SIG-M5 treated with dmso at 0.1 percent for 504 hours (cell line): ENCODE results near the gene CAMSAP2.

ENCODE experiments used
- DNase-seq: peaks from one replicate; lab custom pipeline; 2025; ENCODE audit not compliant: unreplicated experiment; lab: John Stamatoyannopoulos, UW

Gene CAMSAP2

DNA sequence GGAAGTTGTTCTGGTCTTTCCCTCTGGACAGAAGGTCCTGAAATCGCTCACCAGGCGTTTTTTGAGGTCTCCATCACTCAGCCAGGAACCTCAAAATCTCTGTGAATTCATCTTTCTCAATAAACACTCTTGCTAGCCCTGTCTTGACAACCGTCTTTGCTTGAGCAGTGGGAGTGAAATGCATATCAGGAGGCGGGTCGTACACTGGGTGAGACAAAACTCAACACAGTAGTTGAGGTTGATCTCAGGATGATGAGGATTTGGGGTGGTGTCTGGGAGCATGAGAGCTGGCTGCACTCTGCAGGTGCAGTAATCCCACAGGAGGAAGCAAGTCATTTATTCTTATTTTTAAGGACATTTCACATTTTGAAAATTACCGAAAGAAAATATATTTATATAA is 136.0 kb downstream of the CAMSAP2 start:
- DNase-seq: no peak

GRCh38 chr1:200875416-200875815 is 136.7 kb downstream of the CAMSAP2 start:
- no peak for DNase-seq

GRCh38 chr1:200877010-200877409 is 138.3 kb downstream of the CAMSAP2 start:
- DNase-seq: no peak

DNA sequence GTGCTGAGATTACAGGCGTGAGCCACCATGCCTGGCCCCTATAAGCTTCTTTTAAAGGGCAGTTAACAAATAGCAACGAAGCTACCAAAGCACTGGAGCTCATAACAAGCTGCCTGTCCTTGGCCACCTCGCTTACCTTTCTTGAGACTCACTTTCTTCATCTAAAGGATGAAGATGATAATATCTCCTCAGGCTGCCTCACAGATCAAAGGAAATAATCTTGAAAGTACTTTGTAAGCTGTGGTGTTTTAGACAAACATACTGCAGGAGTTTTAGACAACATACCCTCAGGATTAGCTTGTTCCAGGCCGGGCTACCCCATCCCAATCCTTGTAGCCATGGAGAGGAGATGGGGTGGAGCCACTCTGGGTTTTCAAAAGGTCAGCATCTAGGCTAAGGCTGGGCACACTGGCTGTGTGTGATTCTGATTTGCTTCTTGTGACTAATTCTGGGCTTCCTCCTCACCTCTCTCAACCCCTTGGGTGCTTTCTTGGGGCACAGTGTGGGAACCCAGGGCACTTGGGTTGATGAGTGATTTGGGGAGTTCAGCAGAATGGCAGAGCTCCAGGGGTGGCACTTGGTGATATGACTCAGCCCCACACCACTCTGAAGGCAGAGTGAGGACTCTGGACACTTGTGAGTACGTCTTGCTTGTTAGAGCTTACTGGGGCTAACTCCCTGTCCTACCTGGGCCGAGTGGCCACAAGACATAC is 139.3 kb downstream of the CAMSAP2 start:
- no peak for DNase-seq

DNA sequence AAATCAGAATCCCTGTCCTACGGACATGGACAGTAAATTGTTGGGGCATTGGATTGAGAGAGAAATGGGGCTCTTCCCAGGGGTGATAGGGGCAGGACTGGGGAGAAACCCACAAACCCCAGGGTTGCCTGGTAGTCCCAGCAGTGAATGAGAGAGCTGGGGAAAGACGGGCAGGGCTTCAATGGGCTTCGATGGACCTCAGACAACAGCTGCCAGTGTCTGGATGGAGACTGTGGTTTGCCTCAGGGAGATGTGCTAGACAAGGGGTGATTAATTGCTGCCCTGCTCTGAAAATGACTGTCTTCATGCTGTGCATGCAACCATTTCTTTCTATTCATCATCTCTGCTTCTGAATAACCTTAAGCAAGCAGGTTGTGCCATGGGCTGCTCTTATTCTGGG is 141.5 kb downstream of the CAMSAP2 start:
- DNase-seq: no peak

DNA sequence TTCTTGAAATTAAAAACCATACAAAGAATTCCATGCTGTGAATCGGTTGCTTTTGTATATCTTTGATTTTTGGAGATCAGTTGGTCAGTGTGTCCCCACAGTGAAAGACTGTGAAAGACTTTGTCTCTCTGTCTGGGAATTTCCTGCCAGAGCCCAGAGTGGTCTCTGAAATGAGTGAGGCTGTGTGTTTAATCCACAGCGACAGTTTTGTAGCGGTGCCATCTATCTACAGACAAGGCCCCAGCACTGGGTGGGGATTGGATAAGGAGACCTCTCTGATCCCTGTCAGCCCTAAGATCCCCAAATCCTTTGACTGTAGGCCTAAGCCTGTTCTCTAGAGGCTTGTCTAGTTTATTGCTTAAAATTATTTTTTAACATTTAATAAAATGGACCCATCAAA is 144.4 kb downstream of the CAMSAP2 start:
- DNase-seq: no peak

DNA sequence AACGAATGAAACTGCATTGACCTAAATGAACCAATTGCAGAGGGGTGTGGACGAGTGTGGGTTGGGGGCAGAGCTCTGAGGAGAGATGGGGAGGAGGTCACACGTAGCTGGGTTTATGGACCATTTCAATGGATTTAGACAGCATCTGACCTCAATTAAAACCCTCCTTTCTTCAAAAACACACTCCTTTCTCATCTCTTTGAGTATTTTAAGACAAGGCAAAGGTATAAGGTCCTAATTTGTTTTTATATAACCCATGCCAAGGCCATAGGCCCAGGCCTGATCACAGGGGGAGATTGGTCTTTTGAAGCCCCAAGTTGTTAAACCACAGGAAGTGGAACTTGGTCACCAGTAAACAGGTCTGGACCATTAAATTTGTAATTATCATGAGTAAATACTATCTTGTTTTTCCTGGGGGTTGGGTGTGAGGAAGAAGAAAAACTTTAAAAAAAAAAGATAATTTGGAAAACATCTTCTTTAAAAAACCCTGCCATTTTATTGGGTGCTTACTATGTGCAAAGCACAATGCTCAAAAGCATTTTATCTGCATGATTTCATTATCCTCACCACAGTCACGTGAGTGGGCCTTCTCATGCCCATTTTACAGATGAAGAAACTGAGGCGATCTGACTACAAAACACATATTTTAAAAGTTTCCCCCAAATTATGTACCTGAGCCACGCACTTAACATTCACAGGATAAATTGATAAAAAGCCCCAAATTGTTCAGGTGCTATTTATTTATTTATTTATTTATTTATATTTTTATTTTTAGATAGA is 147.1 kb downstream of the CAMSAP2 start:
- DNase-seq: peak; percentile 40

DNA sequence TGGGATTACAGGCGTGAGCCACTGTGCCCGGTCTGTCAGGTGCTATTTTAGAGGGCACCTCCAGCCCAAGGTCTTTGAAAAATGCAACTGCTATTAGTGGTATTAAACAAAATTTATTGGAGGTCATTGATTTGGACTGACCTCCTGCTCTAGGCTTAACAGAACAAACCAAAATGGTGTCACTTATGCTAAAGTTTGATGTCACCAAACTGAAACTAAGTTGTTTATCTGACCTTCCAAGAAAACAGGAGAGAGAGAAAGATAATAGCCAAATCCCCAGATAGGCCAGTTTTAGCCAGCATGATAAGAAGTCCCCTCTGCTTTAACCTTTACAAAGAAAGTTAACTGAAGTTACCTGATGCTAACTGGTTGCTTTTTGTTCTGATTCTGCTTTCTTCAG is 147.9 kb downstream of the CAMSAP2 start:
- DNase-seq: no peak

DNA sequence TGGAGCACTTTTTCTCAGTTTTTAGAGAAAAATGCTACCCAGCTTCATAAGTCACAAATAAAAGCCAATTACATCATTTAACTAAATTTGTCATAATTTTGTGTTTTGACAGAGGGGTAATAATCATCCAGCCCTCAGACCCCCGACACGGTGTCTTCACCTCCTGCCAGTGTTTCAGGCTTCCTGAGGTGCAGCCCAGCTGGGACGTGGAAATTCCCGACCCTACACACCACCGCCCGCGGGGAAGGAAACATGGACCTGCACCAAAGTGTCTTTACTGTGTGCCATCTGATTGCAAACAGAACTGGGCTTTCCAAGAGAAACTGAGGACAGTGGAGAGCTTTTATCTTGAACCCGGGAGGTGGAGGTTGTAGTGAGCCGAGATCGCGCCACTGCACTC is 148.3 kb downstream of the CAMSAP2 start:
- DNase-seq: no peak

- DNase-seq: no peak
Measured at GRCh38 chr1:200887772-200888348, 149.2 kb downstream of the CAMSAP2 start.

GRCh38 chr1:200888349-200888838 is 149.7 kb downstream of the CAMSAP2 start:
- peak; percentile 99 for DNase-seq

GRCh38 chr1:200889571-200889970 is 150.9 kb downstream of the CAMSAP2 start:
- peak; percentile 57 for DNase-seq

GRCh38 chr1:200890027-200890426 is 151.3 kb downstream of the CAMSAP2 start:
- no peak for DNase-seq

GRCh38 chr1:200890818-200891773 is 152.4 kb downstream of the CAMSAP2 start:
- peak; percentile 77 for DNase-seq

DNA sequence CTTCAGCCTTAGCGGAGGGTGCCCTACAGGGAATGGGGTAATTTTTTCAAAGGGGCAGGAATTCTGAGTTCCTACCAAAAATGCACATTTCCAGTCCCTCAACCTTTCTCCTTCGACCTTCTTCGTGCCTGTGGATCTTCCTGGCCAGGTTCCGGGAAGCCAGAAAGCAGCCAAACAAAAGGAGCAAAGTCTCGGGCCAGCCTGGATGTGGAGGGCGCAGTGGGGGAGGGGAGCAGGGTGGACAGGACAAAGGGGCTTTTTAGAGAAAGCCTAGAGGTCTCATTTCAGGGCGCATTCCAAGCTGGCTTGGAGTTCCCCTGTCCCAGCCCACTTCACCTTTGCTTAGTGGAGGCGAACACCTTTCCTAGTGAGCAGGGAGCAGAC is 153.1 kb downstream of the CAMSAP2 start:
- DNase-seq: no peak

DNA sequence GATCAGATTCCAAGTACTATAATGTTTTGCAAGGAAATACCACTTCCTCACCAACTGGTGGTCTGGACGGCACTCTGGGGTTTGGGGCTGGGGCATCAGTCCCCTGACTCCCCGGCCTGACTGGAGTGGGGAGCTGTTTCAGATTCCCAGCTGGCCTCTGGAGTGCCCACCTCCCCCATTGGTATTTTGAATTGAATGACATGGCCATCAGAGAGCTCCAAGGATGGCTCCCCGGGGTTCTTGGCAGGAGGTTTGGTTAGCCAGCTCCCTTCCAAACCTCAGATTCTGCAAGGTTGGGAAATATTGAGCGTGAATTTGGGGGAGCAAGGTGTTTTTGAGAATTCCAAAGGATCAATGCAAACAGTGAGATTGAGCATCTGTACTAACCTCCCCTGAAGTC is 153.9 kb downstream of the CAMSAP2 start:
- no peak for DNase-seq

DNA sequence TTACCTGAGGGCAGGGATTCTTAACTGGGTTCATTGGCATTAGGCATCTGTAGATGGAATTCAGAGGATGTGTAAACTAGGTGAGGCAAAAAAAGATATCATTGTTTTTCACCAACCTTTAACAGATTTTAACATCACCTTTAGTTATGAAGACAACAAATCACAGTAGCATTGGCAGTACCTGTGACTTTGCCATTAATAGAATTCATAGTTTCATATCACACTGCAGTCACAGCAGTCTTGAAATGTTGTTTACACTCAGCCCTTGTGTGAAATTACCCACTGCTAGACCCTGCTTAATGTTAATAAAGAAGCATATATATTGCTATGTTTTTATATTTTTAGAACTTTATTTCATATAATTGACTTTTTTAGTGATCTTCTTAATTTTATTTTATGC is 154.3 kb downstream of the CAMSAP2 start:
- no peak for DNase-seq

GRCh38 chr1:200893411-200893901 is 154.8 kb downstream of the CAMSAP2 start:
- peak; percentile 63 for DNase-seq

DNA sequence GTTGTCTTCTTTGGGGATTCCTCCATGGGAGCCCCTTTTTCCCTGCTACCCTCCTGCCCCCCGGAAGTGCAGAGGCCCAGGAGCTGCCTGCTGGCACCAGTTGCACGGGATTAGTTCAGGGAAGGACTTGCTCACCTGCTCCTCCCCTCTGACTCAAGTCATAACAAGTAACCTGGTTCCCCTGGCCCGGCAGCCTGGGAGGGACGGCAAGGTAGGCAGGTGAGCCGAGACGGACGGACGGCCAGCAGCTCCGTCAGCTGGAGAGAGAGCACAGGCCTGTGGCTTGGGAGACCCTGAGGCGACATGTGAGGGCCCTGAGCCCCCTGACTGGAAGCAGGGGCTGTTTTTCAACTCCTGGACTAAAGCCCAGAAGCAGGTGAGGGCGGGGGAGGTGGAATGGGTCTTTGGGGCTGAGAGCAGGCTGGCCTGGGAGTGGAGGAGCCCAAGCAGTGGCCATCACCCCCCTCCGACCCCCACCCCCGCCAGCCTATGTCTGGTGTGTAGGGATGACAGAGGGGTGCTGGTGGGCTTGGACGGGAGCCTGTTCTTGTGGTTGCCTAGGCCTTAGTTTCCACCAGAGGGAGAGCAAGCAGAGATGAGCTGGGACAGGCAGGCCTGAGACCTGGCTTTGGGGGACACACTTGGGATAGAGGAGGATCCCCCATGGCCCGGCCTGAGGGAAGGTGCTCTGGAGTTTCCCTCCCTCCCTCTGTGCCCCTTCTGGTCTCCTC is 156.2 kb downstream of the CAMSAP2 start, which contains the start of gene INAVA:
Gene INAVA (plus strand): TSS at position 189 of the 731 bp plus-strand sequence. CDS start 3,501 bp downstream, outside the sequence.
- no peak for DNase-seq

GRCh38 chr1:200895443-200895789 is 156.7 kb downstream of the CAMSAP2 start:
- no peak for DNase-seq
